Endothelial cell of umbilical vein (primary cell): ENCODE measurements around the gene MED27. TPM values are rescaled to one million over a fixed set of nuclear protein-coding genes. Genes with fewer than 3 reads are reported as not detected.

ENCODE experiments used
- BruUV-seq: library from RNA; stranded (reverse); fragments of 400-500 nt; replicated peaks from 2 replicates; lab custom pipeline; 2021; lab: Mats Ljungman, UMichigan
- CTCF ChIA-PET: fragments of 300-600, 350-600 bp; sonication (Branson Sonifier 250); formaldehyde crosslinking; loops from one replicate; lab custom pipeline; 2021; ENCODE audit warnings: antibody characterized with exemption, inconsistent platforms; lab: Charles Lee
- POLR2A ChIA-PET: fragments of 300-600, 350-600 bp; sonication (Branson Sonifier 250); formaldehyde crosslinking; loops from one replicate; lab custom pipeline; 2021; ENCODE audit warnings: antibody characterized with exemption, inconsistent platforms; lab: Charles Lee
- DNase-seq: peaks from one replicate; pipeline ENCODE4 v3.0.0-alpha.2; 2011; ENCODE audit warnings: low read depth, low spot score
- FAIRE-seq: peaks from 2 replicates; lab custom pipeline; 2011; peaks lifted over from hg19 to GRCh38; lab: Jason Lieb, UNC
- H2AFZ ChIP-seq: 2 replicates; pipeline ENCODE4 v1.6.0; 2012; ENCODE audit warnings: low read depth, low read length, control low read depth, inconsistent platforms
- H3K27ac ChIP-seq: 2 replicates; pipeline ENCODE4 v1.5.1; 2011; ENCODE audit warnings: low read depth, mild to moderate bottlenecking, control low read depth, low read length, moderate library complexity; ENCODE audit not compliant: insufficient read depth
- H3K27me3 ChIP-seq, 2 experiments: 2 replicates each; pipeline versions ENCODE4 v1.6.0 to v1.6.1; 2011; ENCODE audit warnings: low read length in 2 of 2, mixed read lengths in 1 of 2; ENCODE audit not compliant: control insufficient read depth in 2 of 2, insufficient read depth in 2 of 2
- H3K36me3 ChIP-seq, 2 experiments: 2 replicates in 1 of 2; 3 replicates in 1 of 2; pipeline ENCODE4 v1.5.1; 2011; ENCODE audit warnings: low read length in 2 of 2, mild to moderate bottlenecking in 1 of 2, moderate library complexity in 1 of 2; ENCODE audit not compliant: control insufficient read depth in 2 of 2, insufficient read depth in 2 of 2; ENCODE audit errors: extremely low read depth in 1 of 2
- H3K4me1 ChIP-seq: 3 replicates; pipeline ENCODE4 v1.5.1; 2011; ENCODE audit warnings: mild to moderate bottlenecking, low read length; ENCODE audit not compliant: control insufficient read depth, insufficient read depth; ENCODE audit errors: extremely low read depth
- H3K4me2 ChIP-seq: 2 replicates; pipeline ENCODE4 v1.6.1; 2011; ENCODE audit warnings: low read length, control low read depth, mixed read lengths; ENCODE audit not compliant: insufficient read depth
- H3K4me3 ChIP-seq, 3 experiments: fragments of 200-600 bp in 1 of 3; sonication (generic), shearing (Covaris generic) in 1 of 3; replicated peaks in 1 of 3; 2 replicates each; pipeline ENCODE4 v1.5.1; 2011 to 2016; ENCODE audit warnings: control low read depth in 3 of 3, low read length in 3 of 3, mild to moderate bottlenecking in 2 of 3, inconsistent platforms in 1 of 3, low read depth in 1 of 3, moderate library complexity in 1 of 3; ENCODE audit not compliant: insufficient read depth in 1 of 3
- H3K79me2 ChIP-seq: 2 replicates; pipeline ENCODE4 v1.6.0; 2012; ENCODE audit warnings: low read length, inconsistent platforms; ENCODE audit not compliant: control insufficient read depth, insufficient read depth
- H3K9ac ChIP-seq: replicated peaks from 2 replicates; pipeline ENCODE3; 2011; ENCODE audit warnings: low read length, control low read depth; ENCODE audit not compliant: insufficient read depth; ENCODE audit errors: extremely low read depth
- H3K9me1 ChIP-seq: replicated peaks from 3 replicates; pipeline ENCODE4 v1.6.0; 2011; ENCODE audit warnings: mild to moderate bottlenecking, low read length; ENCODE audit not compliant: control insufficient read depth, insufficient read depth; ENCODE audit errors: extremely low read depth
- H3K9me3 ChIP-seq: replicated peaks from 2 replicates; pipeline ENCODE4 v1.5.1; 2012; ENCODE audit warnings: low read length, inconsistent platforms; ENCODE audit not compliant: control insufficient read depth, insufficient read depth
- H4K20me1 ChIP-seq: replicated peaks from 2 replicates; pipeline ENCODE3; 2011; ENCODE audit warnings: mild to moderate bottlenecking, low read length; ENCODE audit not compliant: control insufficient read depth, insufficient read depth; ENCODE audit errors: extremely low read depth
- CTCF ChIP-seq, 2 donors: IDR thresholded peaks; 1 replicate in 1 of 2; 2 replicates in 1 of 2; pipeline ENCODE4 v1.5.1; 2011; ENCODE audit warnings: low read length in 2 of 2, mild to moderate bottlenecking in 2 of 2, moderate library complexity in 2 of 2, control low read depth in 1 of 2, inconsistent platforms in 1 of 2, low read depth in 1 of 2; ENCODE audit not compliant: insufficient read depth in 1 of 2; ENCODE audit errors: extremely low read depth in 1 of 2
- EZH2 ChIP-seq: IDR thresholded peaks from 2 replicates; pipeline ENCODE4 v1.6.1; 2012; ENCODE audit warnings: borderline replicate concordance, low read depth, mild to moderate bottlenecking, moderate library complexity, low read length, inconsistent platforms; ENCODE audit not compliant: severe bottlenecking
- FOS ChIP-seq: IDR thresholded peaks from 2 replicates; pipeline ENCODE4 v1.6.1; 2011; ENCODE audit warnings: mild to moderate bottlenecking, low read length, moderate library complexity, borderline replicate concordance; ENCODE audit not compliant: insufficient read depth
- GATA2 ChIP-seq: IDR thresholded peaks from 2 replicates; pipeline ENCODE4 v1.7.0; 2011; ENCODE audit warnings: low read depth, mild to moderate bottlenecking, moderate library complexity, mixed read lengths, low read length; ENCODE audit not compliant: insufficient read length, insufficient read depth
- JUN ChIP-seq: IDR thresholded peaks from 2 replicates; pipeline ENCODE4 v1.6.1; 2011; ENCODE audit warnings: borderline replicate concordance, low read depth; ENCODE audit not compliant: insufficient read length, insufficient read depth
- MAX ChIP-seq: IDR thresholded peaks from 2 replicates; pipeline ENCODE4 v1.6.1; 2011; ENCODE audit not compliant: insufficient read depth, insufficient read length
- MYC ChIP-seq: IDR thresholded peaks from one replicate; pipeline ENCODE4 v1.6.1; 2011; ENCODE audit warnings: mild to moderate bottlenecking, low read depth, low read length
- POLR2A ChIP-seq: IDR thresholded peaks from 2 replicates; pipeline ENCODE4 v1.6.1; 2012; ENCODE audit warnings: low read depth, mild to moderate bottlenecking, control low read depth, low read length
- POLR2AphosphoS5 ChIP-seq: IDR thresholded peaks from 2 replicates; pipeline ENCODE4 v1.6.1; 2012; ENCODE audit warnings: low read depth, mild to moderate bottlenecking, control low read depth, low read length, moderate library complexity; ENCODE audit not compliant: insufficient read depth
- dilution Hi-C: fragments of 300-500 bp; cut with MboI; formaldehyde crosslinking; loops from one replicate; pipeline ENCODE4 v1.15.0; 2019; ENCODE audit warnings: low sequenced_read_pairs; ENCODE audit not compliant: extremely low pct_ligation_motif_present
- intact Hi-C: fragments of 100-400 bp; cut with micrococcal nuclease; formaldehyde crosslinking; loops from one replicate; pipeline ENCODE4 v1.10.0; 2022
- polyA plus RNA-seq, 4 experiments: library from polyadenylated mRNA; depleted of rRNA in 3 of 4; stranded (reverse) in 3 of 4; unstranded in 1 of 4; fragments of >200 nt; gene quantifications; 2 replicates each; pipeline versions ENCODE4 v1.2.1 to v1.2.3, GENCODE V29; 2011 to 2012; ENCODE audit warnings: missing spikeins in 1 of 4
- total RNA-seq: library from RNA; stranded (reverse); gene quantifications from 2 replicates; pipeline ENCODE4 v1.2.3, GENCODE V29; 2021

MED27 gene
- total and polyA plus RNA-seq, 2 donors (not counting 3 experiments of a cell fraction or from before 2014, with no cell fraction given): 27.9 to 47.8 TPM

- H4K20me1 ChIP-seq: peaks cover 4% of the 10 kb centered on the region
- ChIA-PET CTCF (interaction anchor here (1.4 kb wide), 1 partner anchor 217 kb away, joined by 3 read pairs; no protein-coding TSS in a partner anchor), POLR2A (no interaction called here)
Measured at GRCh38 chr9:132019702-132020101, 60.0 kb downstream of the MED27 start.

More at GRCh38 chr9:132019702-132020101, 60.0 kb downstream of the MED27 start:
- dilution Hi-C loops (no loop called here), intact Hi-C loops (no loop called here)
- Histone ChIP-seq H3K4me3 (no peak overlapping the region), H3K9me3 (no peaks in the 10 kb centered on the region), H3K9me1 (no peaks in the 10 kb centered on the region), H3K27ac (no peak overlapping the region), H3K4me2 (no peak overlapping the region), H3K27me3 (no peaks in the 10 kb centered on the region), H3K4me1 (peaks cover 9% of the 10 kb centered on the region), H2AFZ (no peak overlapping the region), H3K79me2 (no peaks in the 10 kb centered on the region), H3K9ac (no peak overlapping the region), H3K36me3 (no peaks in the 10 kb centered on the region)
- no TSS peak for BruUV-seq
- FAIRE-seq: no peak
- no peak for TF ChIP-seq GATA2
- no peak for TF ChIP-seq FOS
- no peak for TF ChIP-seq MYC
- TF ChIP-seq POLR2A: no peak
- no peak for TF ChIP-seq CTCF (IDR thresholded peaks at IDR 0.05; ENCODE audit: extremely low read depth in 1 of 2, insufficient read depth in 1 of 2, low read depth in 1 of 2, low read length in 2 of 2)
- no peak for TF ChIP-seq POLR2AphosphoS5
- no peak for TF ChIP-seq EZH2
- no peak for TF ChIP-seq MAX
- no peak for TF ChIP-seq JUN
- no peak for DNase-seq
